Activated naive CD4-positive, alpha-beta T cell treated with anti-CD3 and anti-CD28 coated beads, Interleukin-2, amount 50 U/mL, for 24 hours (primary cell): ENCODE data around the gene CCL14.
"Not testable (repeated sequence)": the region's sequence is repeated elsewhere in the genome, so short reads cannot be mapped to it uniquely, and the experiment has no call there.

ENCODE experiments used
- H3K27ac Mint-ChIP-seq: one replicate; pipeline ENCODE4 v1.8.0; 2021; ENCODE audit warnings: mild to moderate bottlenecking, mixed read lengths
- H3K27me3 Mint-ChIP-seq: one replicate; pipeline ENCODE4 v1.8.0; 2021; ENCODE audit warnings: mixed read lengths
- H3K36me3 Mint-ChIP-seq: one replicate; pipeline ENCODE4 v1.8.0; 2021; ENCODE audit warnings: mixed read lengths
- H3K4me1 Mint-ChIP-seq: one replicate; pipeline ENCODE4 v1.8.0; 2021; ENCODE audit warnings: mixed read lengths
- H3K4me3 Mint-ChIP-seq: one replicate; pipeline ENCODE4 v1.8.0; 2021; ENCODE audit warnings: mild to moderate bottlenecking, mixed read lengths
- H3K9me3 Mint-ChIP-seq: one replicate; pipeline ENCODE4 v1.8.0; 2021; ENCODE audit warnings: mixed read lengths

CCL14 gene

DNA sequence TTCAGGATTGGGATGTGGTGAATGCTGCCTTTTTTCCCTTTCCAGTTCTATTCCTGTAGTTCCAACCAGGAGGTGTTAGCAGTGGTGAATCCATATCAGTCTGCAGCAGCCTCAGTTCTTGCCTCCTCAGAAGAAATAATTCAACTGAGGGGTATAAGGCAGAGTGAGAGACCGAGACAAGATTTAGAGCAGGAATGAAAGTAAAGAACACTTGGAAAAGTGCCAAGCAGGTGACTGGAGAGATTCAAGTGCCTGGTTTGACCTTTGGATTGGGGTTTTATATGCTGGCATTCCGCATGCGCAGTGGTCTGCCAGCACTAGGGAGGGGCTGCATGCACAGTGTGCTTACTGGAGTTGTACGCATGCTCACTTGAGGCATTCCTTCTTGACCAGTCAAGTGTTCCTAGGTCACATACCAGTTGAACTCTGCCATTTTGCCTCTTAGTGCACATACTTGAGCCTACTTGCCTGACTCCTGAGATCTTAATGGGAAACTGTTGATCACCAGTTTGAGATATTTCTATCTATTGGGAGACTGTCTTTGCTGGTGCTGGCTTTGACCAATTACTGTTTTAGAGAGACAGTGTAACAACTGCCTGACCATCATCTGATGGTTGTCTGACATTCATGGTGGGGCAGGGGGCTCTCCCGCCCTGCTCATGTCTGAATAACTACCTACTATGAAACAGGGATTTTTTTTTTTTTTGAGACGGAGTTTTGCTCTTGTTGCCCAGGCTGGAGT, 15.5 kb upstream of the CCL14 start:
- no peaks in the 10 kb centered on the region for H3K9me3 Mint-ChIP-seq
- H3K4me3 Mint-ChIP-seq: no peak overlapping the region
- H3K36me3 Mint-ChIP-seq: no peaks in the 10 kb centered on the region

DNA sequence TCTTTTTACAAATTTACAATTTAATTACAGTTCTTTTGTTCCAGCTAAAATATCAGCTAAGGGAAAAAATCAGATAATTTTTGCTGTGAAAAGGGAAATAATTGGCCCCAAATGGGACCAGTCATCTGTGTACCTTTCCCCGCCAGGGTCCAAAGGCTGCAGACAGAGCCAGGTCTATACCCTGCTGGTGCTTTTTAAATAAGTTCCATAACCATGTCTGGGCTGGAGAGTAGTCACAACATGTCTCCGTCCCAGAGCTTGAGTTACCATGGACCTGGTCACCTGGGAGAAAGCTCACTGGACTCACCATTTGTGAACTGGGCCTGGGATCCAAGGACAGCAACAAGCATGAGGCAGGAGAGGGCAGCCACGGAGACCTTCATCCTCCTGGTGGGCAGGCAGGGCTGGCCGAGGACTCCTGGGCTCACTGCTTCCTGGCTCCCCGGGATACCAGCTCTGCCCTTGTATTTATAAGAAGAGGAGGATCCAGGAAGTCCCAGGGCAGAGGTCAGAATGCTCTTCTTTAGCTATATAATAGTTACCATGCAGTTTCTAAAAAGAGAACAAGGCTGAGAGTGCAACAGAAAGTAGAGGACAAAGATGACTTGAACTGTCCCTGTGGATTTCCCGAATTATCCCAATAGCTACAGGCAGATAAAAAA, 14.7 kb upstream of the CCL14 start, which contains the start of gene CCL15:
TSS of gene CCL15 (minus strand) at position 444 of the 662 bp plus-strand sequence. CDS start at position 383, 61 bp downstream.
- H3K27ac Mint-ChIP-seq: no peak within 1 kb of the TSS
- H3K36me3 Mint-ChIP-seq: no peaks in the 10 kb centered on the region
- peaks cover 5% of the 10 kb centered on the region for H3K4me1 Mint-ChIP-seq
- no peak within 1 kb of the TSS for H3K4me3 Mint-ChIP-seq
- no peaks in the 10 kb centered on the region for H3K9me3 Mint-ChIP-seq
- peaks cover 6% of the 10 kb centered on the region for H3K27me3 Mint-ChIP-seq

More for the DNA sequence above, 15.5 kb upstream of the CCL14 start:
- peaks cover 5% of the 10 kb centered on the region for H3K4me1 Mint-ChIP-seq
- H3K27ac Mint-ChIP-seq: no peak overlapping the region
- peaks cover 6% of the 10 kb centered on the region for H3K27me3 Mint-ChIP-seq

DNA sequence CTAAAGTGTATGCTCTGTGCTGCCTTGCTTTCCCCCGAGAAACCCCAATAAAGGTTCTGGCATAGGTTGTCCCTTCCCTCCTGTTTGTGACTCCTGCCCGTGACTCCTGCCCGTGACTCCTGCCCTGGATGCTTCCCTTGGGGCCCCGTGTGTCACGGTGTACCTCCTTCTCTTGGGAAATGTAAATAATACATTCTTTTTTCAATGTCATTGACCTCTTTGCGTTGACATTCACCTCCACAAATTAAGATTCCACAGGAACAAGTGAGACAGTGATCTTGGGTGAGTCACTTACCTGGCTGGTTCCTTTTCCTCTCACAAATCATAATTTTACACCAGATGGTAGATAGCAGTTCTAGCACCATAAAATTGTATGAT, 14.2 kb upstream of the CCL14 start:
- Mint-ChIP-seq H3K27me3 (peaks cover 6% of the 10 kb centered on the region), H3K4me1 (peaks cover 5% of the 10 kb centered on the region), H3K4me3 (no peak overlapping the region), H3K36me3 (no peaks in the 10 kb centered on the region), H3K27ac (no peak overlapping the region), H3K9me3 (no peaks in the 10 kb centered on the region)

DNA sequence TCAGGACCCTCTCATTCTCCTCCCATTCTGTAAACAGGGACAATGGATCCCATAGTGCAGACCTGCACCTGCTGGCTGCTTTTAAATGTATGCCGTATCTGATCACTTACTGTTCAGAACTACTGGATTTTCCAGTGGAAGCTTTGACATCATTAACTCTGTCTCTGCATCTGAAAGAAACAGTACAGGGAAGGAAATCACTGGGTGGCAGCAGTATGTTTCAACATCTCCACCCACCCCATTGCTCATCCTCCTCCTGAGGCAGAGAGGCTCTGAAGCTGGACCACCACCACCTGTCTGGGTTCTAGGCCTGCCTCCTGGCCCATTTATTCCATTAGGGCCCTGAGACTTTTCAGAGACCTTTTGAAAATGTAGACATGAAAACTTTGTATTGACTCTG, 12.2 kb upstream of the CCL14 start:
- Mint-ChIP-seq H3K4me1 (no peaks in the 10 kb centered on the region), H3K4me3 (no peak overlapping the region), H3K27ac (no peak overlapping the region), H3K27me3 (peaks cover 9% of the 10 kb centered on the region), H3K9me3 (no peaks in the 10 kb centered on the region), H3K36me3 (no peaks in the 10 kb centered on the region)

DNA sequence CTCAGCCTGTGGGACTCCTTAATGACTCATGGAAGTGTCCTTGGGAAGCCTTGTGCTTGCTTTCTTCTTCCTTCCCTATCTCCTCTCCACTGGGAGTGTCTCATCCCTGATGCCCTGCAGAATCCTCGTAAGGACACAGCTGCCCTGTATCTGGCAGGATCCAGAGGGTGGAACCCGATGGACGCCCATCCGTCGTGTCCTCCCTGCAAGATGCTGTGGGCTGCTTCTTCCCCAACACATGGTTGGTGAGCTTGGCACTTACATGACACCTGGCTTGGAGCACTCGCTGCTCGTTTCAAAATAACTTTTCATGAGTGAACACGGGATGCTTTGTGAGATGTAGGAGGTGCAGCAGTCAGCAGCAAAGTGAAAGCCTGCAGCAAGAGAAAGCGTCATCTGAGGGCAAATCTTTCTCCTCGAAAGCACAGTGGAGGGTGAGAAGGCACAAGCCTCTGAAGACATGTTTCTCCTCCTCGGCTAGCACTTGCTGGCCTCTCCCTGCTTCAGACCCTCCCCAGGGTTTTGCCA, 11.6 kb upstream of the CCL14 start:
- Mint-ChIP-seq H3K9me3 (no peaks in the 10 kb centered on the region), H3K27me3 (peaks cover 7% of the 10 kb centered on the region), H3K27ac (no peak overlapping the region), H3K4me1 (no peaks in the 10 kb centered on the region), H3K36me3 (no peaks in the 10 kb centered on the region), H3K4me3 (no peak overlapping the region)

DNA sequence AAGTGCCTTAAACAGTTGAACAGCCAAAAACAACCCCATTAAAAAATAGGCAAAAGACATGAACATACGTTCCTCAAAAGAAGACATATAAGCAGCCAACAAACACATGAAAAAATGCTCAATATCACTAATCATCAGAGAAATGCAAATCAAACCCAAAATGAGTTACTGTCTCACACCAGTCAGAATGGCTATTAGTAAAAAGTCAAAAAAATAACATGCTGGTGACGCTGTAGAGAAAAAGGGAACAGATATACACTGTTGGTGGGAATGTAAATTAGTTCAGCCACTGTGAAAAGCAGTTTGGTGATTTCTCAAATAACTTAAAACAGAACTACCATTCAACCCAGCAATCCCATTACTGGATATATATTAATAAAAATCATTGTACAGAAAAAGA, 8.8 kb upstream of the CCL14 start:
- not testable (repeated sequence) for H3K4me3 Mint-ChIP-seq, H3K27ac Mint-ChIP-seq
- H3K27me3 Mint-ChIP-seq: peaks cover 12% of the 10 kb centered on the region

DNA sequence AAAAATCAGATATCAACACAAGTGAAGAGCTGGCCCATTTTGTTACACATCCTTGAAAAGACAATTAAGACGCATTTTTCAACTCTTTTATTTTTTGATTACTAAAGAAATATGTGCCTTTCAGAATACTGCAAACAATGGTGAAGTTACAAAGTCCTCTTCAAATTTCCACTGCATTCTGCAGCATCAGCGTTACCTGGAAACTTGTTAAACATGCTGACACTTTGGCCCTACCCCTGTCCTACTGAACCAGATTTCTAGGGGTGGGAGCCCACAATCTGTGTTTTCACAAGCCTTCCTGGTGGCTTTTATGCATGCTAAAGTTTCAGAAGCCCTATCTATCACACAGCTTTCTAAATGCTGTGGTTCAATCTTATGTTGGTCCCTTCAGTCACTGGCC, 4.5 kb upstream of the CCL14 start:
- Mint-ChIP-seq H3K4me3 (no peak overlapping the region), H3K4me1 (no peaks in the 10 kb centered on the region), H3K27ac (no peak overlapping the region), H3K27me3 (peaks cover 12% of the 10 kb centered on the region), H3K9me3 (peaks cover 10% of the 10 kb centered on the region), H3K36me3 (no peaks in the 10 kb centered on the region)

More for the DNA sequence above, 8.8 kb upstream of the CCL14 start:
- not testable (repeated sequence) for H3K4me1 Mint-ChIP-seq, H3K36me3 Mint-ChIP-seq, H3K9me3 Mint-ChIP-seq

DNA sequence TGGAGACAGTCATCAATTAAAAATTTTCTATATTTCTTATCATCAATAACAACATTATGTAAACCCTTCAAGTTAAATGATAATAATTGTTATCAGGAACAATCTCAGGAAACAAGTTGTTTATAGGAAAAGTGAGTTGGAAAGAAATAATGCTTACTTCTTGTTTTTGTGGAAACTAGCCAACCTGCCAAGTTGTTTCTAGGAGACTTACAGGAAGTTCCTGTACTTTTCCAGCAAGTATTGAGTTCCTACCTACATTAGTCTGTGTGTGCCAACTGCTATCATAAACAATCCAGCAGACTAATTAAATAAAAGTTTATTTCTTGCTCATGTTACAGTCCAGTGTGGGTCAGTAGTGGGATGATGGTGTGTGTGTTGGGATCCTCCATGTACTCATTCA, 1.6 kb upstream of the CCL14 start:
- H3K9me3 Mint-ChIP-seq: peaks cover 10% of the 10 kb centered on the region

DNA sequence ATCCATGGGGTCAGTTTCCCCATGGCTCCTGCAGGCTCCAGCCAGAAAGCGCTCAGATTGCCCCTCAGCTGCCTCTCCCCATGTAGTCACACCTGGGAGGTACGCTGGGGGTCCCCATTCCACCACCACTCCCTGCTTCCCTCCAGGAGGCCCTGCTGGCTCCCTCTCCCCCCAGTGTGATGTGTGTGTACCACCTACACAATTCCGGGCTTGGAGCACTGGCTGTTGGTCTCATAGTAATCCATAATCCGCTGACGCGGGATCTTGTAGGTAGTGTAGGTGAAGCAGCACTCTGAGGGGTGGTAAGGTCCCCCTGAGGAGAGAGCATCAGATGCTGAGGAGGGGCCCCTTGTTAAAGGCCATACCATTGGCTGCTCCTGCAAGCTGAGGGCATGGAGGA, 2.4 kb downstream of the CCL14 start:
- Mint-ChIP-seq H3K36me3 (no peaks in the 10 kb centered on the region), H3K4me3 (no peak overlapping the region), H3K27me3 (no peaks in the 10 kb centered on the region), H3K9me3 (peaks cover 5% of the 10 kb centered on the region), H3K4me1 (no peaks in the 10 kb centered on the region), H3K27ac (no peak overlapping the region)

More for the DNA sequence above, 1.6 kb upstream of the CCL14 start:
- Mint-ChIP-seq H3K27me3 (peaks cover 9% of the 10 kb centered on the region), H3K27ac (no peak overlapping the region), H3K4me1 (no peaks in the 10 kb centered on the region), H3K4me3 (no peak overlapping the region), H3K36me3 (no peaks in the 10 kb centered on the region)

DNA sequence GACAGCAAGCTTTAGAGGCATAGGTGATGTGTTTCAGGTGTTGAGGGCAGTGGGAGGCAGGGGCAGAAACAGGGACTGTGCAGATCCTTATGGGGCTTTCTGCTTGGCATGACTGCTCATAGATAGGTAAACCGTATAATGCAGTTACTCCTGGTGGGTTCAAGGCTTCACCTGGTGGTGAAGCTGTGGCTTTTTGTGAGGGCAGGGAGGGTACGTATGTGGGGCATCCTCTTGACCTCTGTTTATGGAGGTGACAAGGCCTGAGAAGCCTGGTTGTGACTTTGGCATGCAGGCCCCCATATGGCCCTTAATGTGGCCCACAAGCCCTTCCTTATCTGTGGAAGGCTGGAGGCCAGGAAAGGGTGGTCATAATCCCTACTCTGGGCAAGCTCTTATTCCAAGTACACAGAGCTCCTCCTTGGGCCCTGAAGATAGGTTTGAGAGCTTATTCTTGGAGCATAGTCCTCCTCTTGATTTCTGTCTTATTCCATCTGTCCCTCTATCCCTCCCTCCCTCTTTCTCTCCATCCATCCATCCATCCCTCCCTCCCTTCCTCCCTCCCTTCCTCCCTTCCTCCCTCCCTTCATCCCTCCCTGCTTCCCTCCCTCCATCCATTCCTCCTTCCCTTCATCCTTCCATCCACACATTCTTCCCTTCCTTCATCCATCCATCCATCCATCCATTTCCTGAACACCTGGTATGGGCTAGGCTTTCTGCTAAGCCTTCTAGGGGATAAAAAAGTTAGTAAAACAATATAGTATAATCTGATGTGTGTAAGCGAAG, 3.9 kb downstream of the CCL14 start:
- Mint-ChIP-seq H3K9me3 (no peaks in the 10 kb centered on the region), H3K4me1 (no peaks in the 10 kb centered on the region), H3K4me3 (no peak overlapping the region), H3K27ac (no peak overlapping the region), H3K27me3 (peaks cover 2% of the 10 kb centered on the region), H3K36me3 (no peaks in the 10 kb centered on the region)

DNA sequence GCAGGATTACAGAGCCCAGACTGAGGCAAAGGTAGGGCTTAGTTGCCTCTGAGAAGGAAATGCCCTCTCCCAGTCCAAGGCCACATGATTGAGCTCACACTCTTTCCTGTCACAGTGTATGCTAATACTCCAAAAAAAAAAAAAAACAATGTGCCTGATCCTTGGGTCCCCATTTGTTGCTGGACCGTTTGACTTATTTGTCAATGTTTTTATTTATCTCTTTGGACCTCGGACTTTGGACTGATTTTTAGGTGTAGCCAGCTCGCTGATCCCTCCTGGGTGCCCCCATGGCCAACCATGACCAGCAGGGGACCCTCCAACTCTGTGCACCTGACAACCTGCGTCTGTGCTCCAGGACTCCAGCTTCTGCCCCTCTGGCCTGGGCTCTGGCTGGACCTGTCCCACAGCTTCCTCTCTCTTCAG, 4.6 kb downstream of the CCL14 start:
- peaks cover 2% of the 10 kb centered on the region for H3K27me3 Mint-ChIP-seq
- H3K36me3 Mint-ChIP-seq: no peaks in the 10 kb centered on the region
- H3K27ac Mint-ChIP-seq: no peak overlapping the region
- no peaks in the 10 kb centered on the region for H3K4me1 Mint-ChIP-seq
- no peaks in the 10 kb centered on the region for H3K9me3 Mint-ChIP-seq
- H3K4me3 Mint-ChIP-seq: no peak overlapping the region

DNA sequence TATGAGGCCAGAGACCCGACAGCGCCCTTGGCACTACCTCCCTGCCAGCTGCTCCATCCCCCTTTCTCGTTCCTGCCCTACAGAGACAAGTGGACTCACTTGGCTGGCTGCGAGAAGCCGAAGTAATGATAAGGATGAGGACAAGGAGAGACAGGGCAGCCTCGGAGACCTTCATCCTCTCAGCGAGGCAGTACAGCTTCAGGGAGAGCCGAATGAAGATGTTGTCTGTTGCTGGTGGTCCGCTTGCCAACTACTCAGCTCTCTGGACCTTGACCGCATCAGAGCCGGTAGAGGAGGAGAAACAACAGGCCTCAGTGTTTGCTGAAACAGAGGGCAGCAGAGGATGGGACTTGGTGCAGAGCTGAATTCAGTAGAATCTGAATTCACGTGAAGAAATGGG, 5.3 kb downstream of the CCL14 start, which contains the start of gene CCL16:
TSS of gene CCL16 (minus strand) at position 252 of the 400 bp plus-strand sequence. CDS start at position 175, 77 bp downstream.
- Mint-ChIP-seq H3K4me1 (no peaks in the 10 kb centered on the region), H3K9me3 (no peaks in the 10 kb centered on the region), H3K27me3 (peaks cover 4% of the 10 kb centered on the region), H3K27ac (no peak within 1 kb of the TSS), H3K4me3 (no peak within 1 kb of the TSS), H3K36me3 (no peaks in the 10 kb centered on the region)

DNA sequence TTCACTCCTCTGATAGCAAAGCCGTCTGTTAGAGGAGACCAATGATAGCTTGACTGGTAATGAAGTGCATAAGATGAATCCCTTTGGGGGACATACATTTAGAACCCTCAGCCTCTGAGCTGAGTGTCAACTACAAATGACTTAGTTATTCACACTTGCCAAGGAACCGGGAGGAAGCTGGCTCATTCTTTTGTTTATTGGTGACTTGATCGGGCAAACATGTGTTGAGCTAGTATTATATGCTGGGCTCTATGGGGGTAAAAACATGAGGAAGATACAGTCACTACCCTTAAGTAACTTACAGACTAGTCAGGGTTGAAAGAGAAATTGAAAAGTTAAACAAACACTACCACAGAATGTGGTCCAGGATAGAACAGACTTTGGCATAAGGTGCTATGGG, 8.2 kb downstream of the CCL14 start:
- no peaks in the 10 kb centered on the region for H3K4me1 Mint-ChIP-seq
- H3K36me3 Mint-ChIP-seq: no peaks in the 10 kb centered on the region
- no peak overlapping the region for H3K27ac Mint-ChIP-seq
- H3K4me3 Mint-ChIP-seq: no peak overlapping the region
- peaks cover 4% of the 10 kb centered on the region for H3K27me3 Mint-ChIP-seq
- H3K9me3 Mint-ChIP-seq: no peaks in the 10 kb centered on the region

DNA sequence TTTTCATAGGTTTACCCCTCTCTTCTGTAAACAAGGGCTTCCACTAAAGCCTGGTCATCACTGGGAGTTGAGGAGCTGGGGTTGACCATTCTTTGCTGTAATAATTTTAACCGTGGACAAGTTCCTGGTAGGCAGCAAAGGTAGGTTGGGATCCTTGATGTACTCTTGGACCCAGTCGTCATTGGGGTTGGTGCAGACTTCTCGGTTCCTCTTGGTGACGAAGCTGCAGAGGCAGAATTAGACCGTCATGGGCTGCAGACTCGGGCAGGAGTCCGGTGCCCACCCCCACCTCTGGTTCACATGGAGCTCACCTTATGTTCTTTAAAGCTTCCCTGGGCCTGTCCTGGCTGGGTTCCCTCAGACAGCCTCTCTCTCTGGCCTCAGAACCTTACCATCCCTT, 9.0 kb downstream of the CCL14 start:
- H3K4me1 Mint-ChIP-seq: no peaks in the 10 kb centered on the region
- H3K27me3 Mint-ChIP-seq: peaks cover 4% of the 10 kb centered on the region
- no peaks in the 10 kb centered on the region for H3K9me3 Mint-ChIP-seq
- no peak overlapping the region for H3K27ac Mint-ChIP-seq
- no peak overlapping the region for H3K4me3 Mint-ChIP-seq
- no peaks in the 10 kb centered on the region for H3K36me3 Mint-ChIP-seq

DNA sequence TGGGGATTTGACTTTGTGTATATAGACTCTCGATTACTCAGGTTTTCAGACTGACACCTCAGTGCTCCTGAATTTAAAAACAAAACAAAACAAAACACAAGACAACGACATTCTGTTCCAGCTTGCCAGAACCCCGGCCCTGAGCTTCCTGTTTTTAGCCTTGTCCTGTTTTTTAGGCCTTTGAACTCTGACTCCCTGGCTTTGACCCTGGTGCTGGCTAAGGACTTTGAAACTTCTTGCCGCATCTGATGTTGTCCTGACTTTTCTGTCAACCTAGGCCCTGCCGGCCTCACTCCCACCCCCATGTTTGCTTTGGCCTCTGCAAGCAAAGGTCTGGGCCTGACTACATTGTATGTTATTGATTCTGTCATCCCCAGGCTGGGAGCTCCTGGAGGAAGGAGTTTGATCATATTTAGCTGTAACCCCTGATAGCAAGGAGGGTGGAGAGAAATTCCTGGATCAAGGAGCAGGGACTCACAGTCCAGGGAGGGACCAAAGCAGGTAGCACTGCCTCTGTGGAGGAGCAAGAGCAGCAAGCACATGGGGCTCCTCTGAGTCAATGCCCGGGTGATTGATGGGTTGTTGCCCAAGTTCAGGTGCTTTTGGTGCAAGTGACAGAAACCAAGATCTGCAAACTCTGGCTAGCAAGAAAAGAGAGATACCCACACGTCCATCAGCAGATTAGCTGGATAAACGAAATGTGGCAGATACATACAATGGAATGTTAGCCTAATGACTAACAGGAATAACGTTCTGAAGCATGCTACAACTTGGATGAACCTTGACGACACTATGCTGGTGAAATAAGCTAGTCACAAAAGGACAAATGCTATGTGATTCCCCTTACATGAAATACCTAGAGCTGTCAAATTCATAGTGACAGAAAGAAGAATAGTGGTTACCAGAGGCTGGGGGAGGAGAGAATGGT, 12.9 kb downstream of the CCL14 start:
- Mint-ChIP-seq H3K27me3 (peaks cover 4% of the 10 kb centered on the region), H3K36me3 (no peaks in the 10 kb centered on the region), H3K4me3 (no peak overlapping the region), H3K27ac (no peak overlapping the region), H3K4me1 (no peaks in the 10 kb centered on the region), H3K9me3 (no peaks in the 10 kb centered on the region)
